ENCODE results near the gene DENND1A.

DNA sequence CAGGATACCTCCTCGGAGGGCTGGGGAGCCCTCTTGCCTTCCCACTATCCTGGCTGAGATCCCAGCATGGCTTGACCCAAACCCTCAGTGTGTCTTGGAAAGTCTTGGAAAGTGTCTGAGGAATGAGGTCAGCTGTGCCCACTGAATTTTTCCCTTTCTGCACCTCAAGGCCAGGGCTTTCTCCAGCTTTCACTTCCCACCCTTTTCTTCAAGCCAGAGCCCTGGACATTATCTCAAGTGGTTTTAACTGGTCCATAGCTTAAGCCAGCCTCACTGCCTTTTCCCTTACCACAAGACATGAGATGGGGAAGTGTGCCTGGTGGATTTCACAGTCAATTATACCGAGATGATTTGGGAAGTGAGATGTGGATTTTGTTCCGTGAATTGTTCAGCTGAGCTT lies 45.9 kb upstream of the DENND1A start:
- TF ChIP-seq EZH2 (IDR thresholded peaks at IDR 0.05) (no peak), EZH2phosphoT487 (IDR thresholded peaks at IDR 0.05) (no peak)
- TF ChIP-seq, protein P1, sequence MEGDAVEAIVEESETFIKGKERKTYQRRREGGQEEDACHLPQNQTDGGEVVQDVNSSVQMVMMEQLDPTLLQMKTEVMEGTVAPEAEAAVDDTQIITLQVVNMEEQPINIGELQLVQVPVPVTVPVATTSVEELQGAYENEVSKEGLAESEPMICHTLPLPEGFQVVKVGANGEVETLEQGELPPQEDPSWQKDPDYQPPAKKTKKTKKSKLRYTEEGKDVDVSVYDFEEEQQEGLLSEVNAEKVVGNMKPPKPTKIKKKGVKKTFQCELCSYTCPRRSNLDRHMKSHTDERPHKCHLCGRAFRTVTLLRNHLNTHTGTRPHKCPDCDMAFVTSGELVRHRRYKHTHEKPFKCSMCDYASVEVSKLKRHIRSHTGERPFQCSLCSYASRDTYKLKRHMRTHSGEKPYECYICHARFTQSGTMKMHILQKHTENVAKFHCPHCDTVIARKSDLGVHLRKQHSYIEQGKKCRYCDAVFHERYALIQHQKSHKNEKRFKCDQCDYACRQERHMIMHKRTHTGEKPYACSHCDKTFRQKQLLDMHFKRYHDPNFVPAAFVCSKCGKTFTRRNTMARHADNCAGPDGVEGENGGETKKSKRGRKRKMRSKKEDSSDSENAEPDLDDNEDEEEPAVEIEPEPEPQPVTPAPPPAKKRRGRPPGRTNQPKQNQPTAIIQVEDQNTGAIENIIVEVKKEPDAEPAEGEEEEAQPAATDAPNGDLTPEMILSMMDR (IDR thresholded peaks at IDR 0.05) = no peak
